Measurements from ENCODE around the gene RASAL3.

The RASAL3 gene

GRCh38 chr19:15421136-15421695, 43.1 kb downstream of the RASAL3 start (continued):
- TF ChIP-seq TSHZ2 (CRISPR knock-in tag; IDR thresholded peaks at IDR 0.05), result no peak
- TF ChIP-seq ARNTL (CRISPR knock-in tag; IDR thresholded peaks at IDR 0.05; ENCODE audit: borderline replicate concordance, low read depth), result no peak

GRCh38 chr19:15419413-15420025, 44.8 kb downstream of the RASAL3 start:
- ATAC-seq, result no peak
- TF ChIP-seq BACH2 (CRISPR knock-in tag; IDR thresholded peaks at IDR 0.05; ENCODE audit: borderline replicate concordance) (no peak), PATZ1 (CRISPR knock-in tag; IDR thresholded peaks at IDR 0.05; ENCODE audit: borderline replicate concordance) (no peak), TCF4 (CRISPR knock-in tag; IDR thresholded peaks at IDR 0.05; ENCODE audit: borderline replicate concordance) (no peak)

GRCh38 chr19:15418579-15419412, 45.5 kb downstream of the RASAL3 start, which contains the start of gene AKAP8L:
Gene AKAP8L (minus strand): TSS chr19:15418988. CDS start chr19:15418923, 65 bp downstream.
- ATAC-seq, result peak; percentile 98
- TF ChIP-seq BACH2 (CRISPR knock-in tag; IDR thresholded peaks at IDR 0.05; ENCODE audit: borderline replicate concordance), result no peak
- no peak for TF ChIP-seq TOX (CRISPR knock-in tag; IDR thresholded peaks at IDR 0.05; ENCODE audit: borderline replicate concordance)
- no peak for TF ChIP-seq SNAI2 (CRISPR knock-in tag; IDR thresholded peaks at IDR 0.05)
- no peak for TF ChIP-seq ZC3H10 (CRISPR knock-in tag; IDR thresholded peaks at IDR 0.05)
- no peak for TF ChIP-seq OSR1 (CRISPR knock-in tag; IDR thresholded peaks at IDR 0.05)
- no peak; the same call in 1 of the 2 replicates for TF ChIP-seq CSRNP3 (CRISPR knock-in tag; IDR thresholded peaks at IDR 0.05)
- TF ChIP-seq GLIS3 (CRISPR knock-in tag; IDR thresholded peaks at IDR 0.05), result no peak; the same call in 1 of the 2 replicates
- no peak for TF ChIP-seq POU6F1 (CRISPR knock-in tag; IDR thresholded peaks at IDR 0.05; ENCODE audit: borderline replicate concordance, low read depth)

GRCh38 chr19:15418231-15418578, 46.1 kb downstream of the RASAL3 start:
- peak; percentile 7; the same call in 2 of the 3 replicates for ATAC-seq
- no peak for TF ChIP-seq CREB5 (CRISPR knock-in tag; IDR thresholded peaks at IDR 0.05; ENCODE audit: low read depth)
- TF ChIP-seq CSDC2 (CRISPR knock-in tag; IDR thresholded peaks at IDR 0.05), result no peak
- no peak for TF ChIP-seq PATZ1 (CRISPR knock-in tag; IDR thresholded peaks at IDR 0.05; ENCODE audit: borderline replicate concordance)
- TF ChIP-seq RARB (CRISPR knock-in tag; IDR thresholded peaks at IDR 0.05), result no peak
- TF ChIP-seq POU6F1 (CRISPR knock-in tag; IDR thresholded peaks at IDR 0.05; ENCODE audit: borderline replicate concordance, low read depth), result no peak
- no peak for TF ChIP-seq ESRRG (CRISPR knock-in tag; IDR thresholded peaks at IDR 0.05)
- TF ChIP-seq ZFP30 (CRISPR knock-in tag; IDR thresholded peaks at IDR 0.05), result no peak
- TF ChIP-seq ZFP3 (CRISPR knock-in tag; IDR thresholded peaks at IDR 0.05), result no peak
- TF ChIP-seq OSR1 (CRISPR knock-in tag; IDR thresholded peaks at IDR 0.05), result no peak
